Prostate gland (tissue), 2 donors: ENCODE measurements around the gene ARHGAP25.

Experiments used
- POLR2A ChIP-seq: fragments of 450-650 bp; IDR thresholded peaks from one replicate; pipeline ENCODE4 v1.6.1; 2016; ENCODE audit warnings: antibody characterized with exemption, mild to moderate bottlenecking
- POLR2AphosphoS5 ChIP-seq: sonication (generic); formaldehyde crosslinking; IDR thresholded peaks from one replicate; pipeline ENCODE4 v1.6.1; 2017; ENCODE audit warnings: antibody characterized with exemption
- TF ChIP-seq, protein P1 (sequence below), 4 experiments: fragments of 200-600 bp in 2 of 4; fragments of 450-650 bp in 2 of 4; sonication (generic) in 2 of 4; IDR thresholded peaks; 1 replicate in 3 of 4; 2 replicates in 1 of 4; pipeline ENCODE4 v1.5.1; 2016 to 2019; ENCODE audit warnings: antibody characterized with exemption in 4 of 4, mild to moderate bottlenecking in 2 of 4, moderate library complexity in 2 of 4

DNA sequence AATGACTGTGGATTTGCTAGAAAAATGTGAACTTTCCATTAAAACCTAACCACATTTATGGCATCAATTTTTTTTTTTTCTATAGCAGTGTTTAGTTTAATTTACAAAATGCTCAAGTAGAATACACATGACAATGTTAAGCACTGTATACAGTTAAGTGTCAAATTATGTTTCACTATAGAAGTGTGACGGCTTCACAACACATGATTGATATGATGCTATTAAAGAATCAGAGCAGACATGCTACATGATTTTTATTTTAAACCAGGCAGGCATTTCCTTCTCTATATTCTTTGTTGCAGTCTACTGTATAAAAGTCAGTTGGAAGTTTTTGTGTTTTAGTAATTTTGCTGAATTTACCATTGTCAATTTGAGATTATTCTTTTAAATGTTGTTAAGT lies 47.6 kb upstream of the ARHGAP25 start:
- TF ChIP-seq, protein P1, sequence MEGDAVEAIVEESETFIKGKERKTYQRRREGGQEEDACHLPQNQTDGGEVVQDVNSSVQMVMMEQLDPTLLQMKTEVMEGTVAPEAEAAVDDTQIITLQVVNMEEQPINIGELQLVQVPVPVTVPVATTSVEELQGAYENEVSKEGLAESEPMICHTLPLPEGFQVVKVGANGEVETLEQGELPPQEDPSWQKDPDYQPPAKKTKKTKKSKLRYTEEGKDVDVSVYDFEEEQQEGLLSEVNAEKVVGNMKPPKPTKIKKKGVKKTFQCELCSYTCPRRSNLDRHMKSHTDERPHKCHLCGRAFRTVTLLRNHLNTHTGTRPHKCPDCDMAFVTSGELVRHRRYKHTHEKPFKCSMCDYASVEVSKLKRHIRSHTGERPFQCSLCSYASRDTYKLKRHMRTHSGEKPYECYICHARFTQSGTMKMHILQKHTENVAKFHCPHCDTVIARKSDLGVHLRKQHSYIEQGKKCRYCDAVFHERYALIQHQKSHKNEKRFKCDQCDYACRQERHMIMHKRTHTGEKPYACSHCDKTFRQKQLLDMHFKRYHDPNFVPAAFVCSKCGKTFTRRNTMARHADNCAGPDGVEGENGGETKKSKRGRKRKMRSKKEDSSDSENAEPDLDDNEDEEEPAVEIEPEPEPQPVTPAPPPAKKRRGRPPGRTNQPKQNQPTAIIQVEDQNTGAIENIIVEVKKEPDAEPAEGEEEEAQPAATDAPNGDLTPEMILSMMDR (IDR thresholded peaks at IDR 0.05): no peak
- no peak for TF ChIP-seq POLR2A
- TF ChIP-seq POLR2AphosphoS5: no peak
